Measurements from ENCODE around the gene CARD10.

Gene CARD10

DNA sequence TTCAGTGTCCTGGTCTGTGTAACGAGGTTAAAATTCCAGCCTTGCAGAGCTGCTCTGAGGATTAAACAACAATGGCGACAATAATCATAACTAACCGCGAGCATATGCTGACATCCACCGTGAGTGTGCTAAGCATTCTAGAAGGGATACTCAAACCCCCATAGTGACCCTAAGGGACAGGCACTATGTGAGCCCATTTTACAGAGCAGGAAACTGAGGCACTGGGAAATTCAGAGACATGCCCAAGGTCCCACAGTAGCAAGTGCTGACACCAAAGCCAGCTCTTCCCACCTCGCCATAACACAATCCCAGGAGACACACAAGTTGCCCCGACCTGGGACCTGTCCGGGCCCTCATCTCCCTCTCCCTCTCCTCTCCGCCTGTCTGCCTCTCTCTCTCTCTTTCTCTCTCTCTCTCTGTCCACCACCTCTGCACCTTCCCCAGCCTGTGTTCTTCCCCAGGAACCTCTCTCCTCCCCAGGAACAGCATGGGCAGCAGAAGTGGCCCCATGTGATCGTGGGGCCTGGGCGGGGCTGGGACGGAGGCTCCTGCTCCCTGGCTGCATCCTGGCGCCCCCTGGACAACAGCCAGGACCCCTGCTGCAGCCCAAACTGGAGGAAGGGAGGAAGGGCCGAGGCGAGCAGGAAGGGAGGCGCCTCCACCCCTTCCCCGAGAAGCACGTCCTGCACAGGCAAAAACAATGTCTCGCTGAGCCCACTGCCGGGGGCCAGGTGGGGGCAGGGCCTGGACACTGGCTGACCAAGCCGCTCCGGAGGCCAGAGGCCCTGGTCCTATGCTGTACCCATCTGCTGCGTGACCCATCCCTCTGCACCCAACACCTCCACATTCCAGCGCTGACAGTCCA lies 18.2 kb downstream of the CARD10 start:
- peaks cover 8% of the 10 kb centered on the region for H3K4me1 ChIP-seq (ENCODE audit: low read length)
- TF ChIP-seq EZH2phosphoT487 (IDR thresholded peaks at IDR 0.05; ENCODE audit: low read depth): no peak
- TF ChIP-seq, protein P1, sequence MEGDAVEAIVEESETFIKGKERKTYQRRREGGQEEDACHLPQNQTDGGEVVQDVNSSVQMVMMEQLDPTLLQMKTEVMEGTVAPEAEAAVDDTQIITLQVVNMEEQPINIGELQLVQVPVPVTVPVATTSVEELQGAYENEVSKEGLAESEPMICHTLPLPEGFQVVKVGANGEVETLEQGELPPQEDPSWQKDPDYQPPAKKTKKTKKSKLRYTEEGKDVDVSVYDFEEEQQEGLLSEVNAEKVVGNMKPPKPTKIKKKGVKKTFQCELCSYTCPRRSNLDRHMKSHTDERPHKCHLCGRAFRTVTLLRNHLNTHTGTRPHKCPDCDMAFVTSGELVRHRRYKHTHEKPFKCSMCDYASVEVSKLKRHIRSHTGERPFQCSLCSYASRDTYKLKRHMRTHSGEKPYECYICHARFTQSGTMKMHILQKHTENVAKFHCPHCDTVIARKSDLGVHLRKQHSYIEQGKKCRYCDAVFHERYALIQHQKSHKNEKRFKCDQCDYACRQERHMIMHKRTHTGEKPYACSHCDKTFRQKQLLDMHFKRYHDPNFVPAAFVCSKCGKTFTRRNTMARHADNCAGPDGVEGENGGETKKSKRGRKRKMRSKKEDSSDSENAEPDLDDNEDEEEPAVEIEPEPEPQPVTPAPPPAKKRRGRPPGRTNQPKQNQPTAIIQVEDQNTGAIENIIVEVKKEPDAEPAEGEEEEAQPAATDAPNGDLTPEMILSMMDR (IDR thresholded peaks at IDR 0.05; ENCODE audit: low read depth, low read length): no peak
- H3K9ac ChIP-seq (ENCODE audit: low read length): no peak overlapping the region
- H3K4me2 ChIP-seq (ENCODE audit: low read length): no peak overlapping the region
- no peak overlapping the region for H3K4me3 ChIP-seq (ENCODE audit: low read length)
- H3K9me3 ChIP-seq (ENCODE audit: insufficient read depth, low read length): no peaks in the 10 kb centered on the region
- no peak overlapping the region for H3K27ac ChIP-seq (ENCODE audit: low read length)
- H3K27me3 ChIP-seq (ENCODE audit: low read depth, low read length): peaks cover 33% of the 10 kb centered on the region
- H3K36me3 ChIP-seq (replicated peaks; ENCODE audit: low read depth, low read length): no peaks in the 10 kb centered on the region
- H2AFZ ChIP-seq (ENCODE audit: low read depth, low read length): no peak overlapping the region
- H3K79me2 ChIP-seq (ENCODE audit: low read length): no peaks in the 10 kb centered on the region
- H4K20me1 ChIP-seq (ENCODE audit: insufficient read depth, low read length): no peaks in the 10 kb centered on the region

- no peak overlapping the region for H3K4me2 ChIP-seq (ENCODE audit: low read length)
- H3K9me3 ChIP-seq (ENCODE audit: insufficient read depth, low read length): no peaks in the 10 kb centered on the region
- H3K9ac ChIP-seq (ENCODE audit: low read length): no peak overlapping the region
- peaks cover 35% of the 10 kb centered on the region for H3K27me3 ChIP-seq (ENCODE audit: low read depth, low read length)
- no peak for TF ChIP-seq EZH2phosphoT487 (IDR thresholded peaks at IDR 0.05; ENCODE audit: low read depth)
- TF ChIP-seq, protein P1 (IDR thresholded peaks at IDR 0.05; ENCODE audit: low read depth, low read length): no peak
- H3K79me2 ChIP-seq (ENCODE audit: low read length): no peaks in the 10 kb centered on the region
- H3K27ac ChIP-seq (ENCODE audit: low read length): no peak overlapping the region
- no peaks in the 10 kb centered on the region for H4K20me1 ChIP-seq (ENCODE audit: insufficient read depth, low read length)
- H3K4me1 ChIP-seq (ENCODE audit: low read length): peaks cover 8% of the 10 kb centered on the region
- H2AFZ ChIP-seq (ENCODE audit: low read depth, low read length): no peak overlapping the region
- no peaks in the 10 kb centered on the region for H3K36me3 ChIP-seq (replicated peaks; ENCODE audit: low read depth, low read length)
- H3K4me3 ChIP-seq (ENCODE audit: low read length): no peak overlapping the region
These were observed 19.2 kb downstream of the CARD10 start for GRCh38 chr22:37499789-37500540.

DNA sequence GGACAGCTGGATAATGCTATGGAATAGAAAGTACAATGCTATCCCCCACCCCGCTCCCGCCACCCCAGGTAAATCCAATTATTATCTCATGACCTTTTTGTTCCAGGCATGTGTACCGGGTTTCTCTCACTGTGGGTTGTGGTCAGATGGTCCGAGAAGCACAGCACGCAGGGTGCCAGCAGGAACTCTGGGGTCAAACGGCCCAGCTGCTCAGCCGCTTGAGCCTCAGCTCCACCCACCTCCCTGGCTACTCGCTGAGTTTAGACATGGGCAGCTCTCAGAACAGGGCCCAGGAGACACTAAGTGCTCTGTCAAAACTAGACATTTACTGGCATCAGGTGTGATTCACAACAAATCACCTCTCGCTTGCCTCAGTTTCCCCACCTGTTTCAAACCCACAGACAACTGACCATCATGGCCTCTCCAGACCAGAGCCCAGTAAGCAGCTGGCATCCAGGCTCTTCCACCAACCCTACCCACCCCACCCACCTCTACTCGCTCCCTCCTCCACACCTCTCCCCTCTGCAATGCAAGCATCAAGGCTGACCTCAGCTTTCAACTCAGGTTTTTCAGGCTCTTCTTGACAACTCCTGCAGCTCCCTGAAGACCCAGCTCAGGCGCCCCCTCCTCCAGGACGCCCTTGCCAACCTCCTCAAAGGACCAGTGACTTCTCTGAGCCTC lies 20.0 kb downstream of the CARD10 start:
- Histone ChIP-seq H3K27me3 (ENCODE audit: low read depth, low read length) (peaks cover 36% of the 10 kb centered on the region), H3K4me1 (ENCODE audit: low read length) (peaks cover 12% of the 10 kb centered on the region), H3K79me2 (ENCODE audit: low read length) (no peaks in the 10 kb centered on the region), H2AFZ (ENCODE audit: low read depth, low read length) (no peak overlapping the region), H3K36me3 (replicated peaks; ENCODE audit: low read depth, low read length) (no peaks in the 10 kb centered on the region), H4K20me1 (ENCODE audit: insufficient read depth, low read length) (no peaks in the 10 kb centered on the region), H3K27ac (ENCODE audit: low read length) (no peak overlapping the region), H3K4me3 (ENCODE audit: low read length) (no peak overlapping the region), H3K4me2 (ENCODE audit: low read length) (no peak overlapping the region), H3K9ac (ENCODE audit: low read length) (no peak overlapping the region), H3K9me3 (ENCODE audit: insufficient read depth, low read length) (no peaks in the 10 kb centered on the region)
- no peak for TF ChIP-seq EZH2phosphoT487 (IDR thresholded peaks at IDR 0.05; ENCODE audit: low read depth)
- TF ChIP-seq, protein P1 (IDR thresholded peaks at IDR 0.05; ENCODE audit: low read depth, low read length): no peak
